Central memory CD8-positive, alpha-beta T cell (primary cell): ENCODE results near the gene RAB44.

Experiments used
- ATAC-seq: fragments of 150-1000 bp; cut with Tn5 transposase; replicated peaks from 2 replicates; pipeline ENCODE4 v1.10.0; 2022; ENCODE audit warnings: mild to moderate bottlenecking, moderate FRiP score, moderate number of reproducible peaks; ENCODE audit not compliant: poor library complexity, severe bottlenecking; ENCODE audit errors: extremely low read depth
- DNase-seq, 2 donors: peaks; one replicate each; pipeline ENCODE4 v3.0.0; 2021; ENCODE audit warnings: low spot score in 2 of 2
- H3K27ac Mint-ChIP-seq: one replicate; pipeline ENCODE4 v1.8.0; 2022; ENCODE audit warnings: low read depth, mild to moderate bottlenecking, moderate library complexity, mixed read lengths
- H3K27me3 Mint-ChIP-seq: one replicate; pipeline ENCODE4 v1.8.0; 2022; ENCODE audit warnings: mixed read lengths
- H3K36me3 Mint-ChIP-seq: one replicate; pipeline ENCODE4 v1.8.0; 2022; ENCODE audit warnings: mild to moderate bottlenecking, moderate library complexity, mixed read lengths; ENCODE audit not compliant: insufficient read depth
- H3K4me1 Mint-ChIP-seq: one replicate; pipeline ENCODE4 v1.8.0; 2022; ENCODE audit warnings: mixed read lengths
- H3K4me3 Mint-ChIP-seq: one replicate; pipeline ENCODE4 v1.8.0; 2022; ENCODE audit warnings: mild to moderate bottlenecking, moderate library complexity, mixed read lengths
- H3K9me3 Mint-ChIP-seq: one replicate; pipeline ENCODE4 v1.8.0; 2022; ENCODE audit warnings: mixed read lengths

The RAB44 gene

GRCh38 chr6:36724514-36725390 is 27.1 kb downstream of the RAB44 start:
- no peak for DNase-seq
- Mint-ChIP-seq H3K27ac (no peak overlapping the region), H3K27me3 (no peaks in the 10 kb centered on the region), H3K4me1 (peaks cover 16% of the 10 kb centered on the region), H3K9me3 (no peaks in the 10 kb centered on the region), H3K4me3 (no peak overlapping the region), H3K36me3 (no peaks in the 10 kb centered on the region)
- ATAC-seq, result no peak

- H3K9me3 Mint-ChIP-seq, result no peaks in the 10 kb centered on the region
- no peaks in the 10 kb centered on the region for H3K36me3 Mint-ChIP-seq
- no peak for ATAC-seq
- no peak overlapping the region for H3K27ac Mint-ChIP-seq
- H3K4me3 Mint-ChIP-seq, result no peak overlapping the region
- H3K27me3 Mint-ChIP-seq, result no peaks in the 10 kb centered on the region
- H3K4me1 Mint-ChIP-seq, result peaks cover 16% of the 10 kb centered on the region
- DNase-seq, result no peak
These were observed 28.0 kb downstream of the RAB44 start for GRCh38 chr6:36725581-36725980.

DNA sequence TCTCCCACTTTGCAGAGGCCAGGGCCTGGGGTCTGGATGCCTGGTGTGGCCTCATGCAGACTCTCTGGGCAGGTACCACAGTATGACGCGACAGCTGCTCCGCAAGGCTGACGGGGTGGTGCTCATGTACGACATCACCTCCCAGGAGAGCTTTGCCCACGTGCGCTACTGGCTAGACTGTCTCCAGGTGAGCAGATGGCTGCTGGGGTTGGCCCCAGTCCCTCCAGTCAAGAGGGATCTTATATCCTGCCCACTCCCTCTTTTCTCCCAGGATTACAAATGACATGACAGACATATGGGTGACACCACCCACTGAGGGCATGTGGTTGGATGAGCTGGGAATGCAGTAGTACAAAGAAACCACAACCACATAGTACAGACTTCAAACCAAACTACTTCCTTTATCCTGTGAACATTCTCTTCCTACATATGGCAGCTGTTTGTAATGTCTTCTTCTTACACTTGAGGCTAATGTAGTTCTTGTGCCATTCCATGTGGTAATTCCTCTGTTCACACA is 29.9 kb downstream of the RAB44 start:
- H3K4me1 Mint-ChIP-seq, result peaks cover 16% of the 10 kb centered on the region
- DNase-seq (no peak), ATAC-seq (no peak)
- no peaks in the 10 kb centered on the region for H3K27me3 Mint-ChIP-seq
- no peaks in the 10 kb centered on the region for H3K36me3 Mint-ChIP-seq
- H3K4me3 Mint-ChIP-seq, result no peak overlapping the region
- H3K9me3 Mint-ChIP-seq, result no peaks in the 10 kb centered on the region
- H3K27ac Mint-ChIP-seq, result peak overlapping the region; percentile 17

- Mint-ChIP-seq H3K4me1 (peaks cover 16% of the 10 kb centered on the region), H3K27ac (peak overlapping the region; percentile 17), H3K27me3 (no peaks in the 10 kb centered on the region), H3K9me3 (no peaks in the 10 kb centered on the region), H3K36me3 (no peaks in the 10 kb centered on the region), H3K4me3 (no peak overlapping the region)
- DNase-seq (no peak), ATAC-seq (no peak)
These were observed 30.9 kb downstream of the RAB44 start for GRCh38 chr6:36728289-36729160.

DNA sequence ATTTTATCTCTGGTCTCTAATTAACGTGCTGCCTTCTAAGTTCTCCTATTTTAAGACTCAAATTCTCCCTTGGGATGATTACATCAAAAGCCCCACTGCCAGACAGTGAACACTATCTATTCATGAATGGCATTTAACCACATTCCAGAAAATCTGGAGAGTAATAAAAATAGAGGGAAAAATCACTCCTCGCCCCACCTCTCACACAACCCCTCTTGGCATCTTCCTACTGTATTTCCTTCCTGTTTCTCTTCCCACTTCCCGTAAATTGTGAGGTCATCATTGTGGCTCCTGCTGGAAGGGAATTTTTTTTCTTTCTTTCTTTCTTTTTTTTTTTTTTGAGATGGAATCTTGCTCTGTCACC is 31.5 kb downstream of the RAB44 start:
- Mint-ChIP-seq H3K27me3 (no peaks in the 10 kb centered on the region), H3K36me3 (no peaks in the 10 kb centered on the region), H3K27ac (no peak overlapping the region), H3K4me3 (no peak overlapping the region), H3K4me1 (peaks cover 16% of the 10 kb centered on the region), H3K9me3 (no peaks in the 10 kb centered on the region)
- DNase-seq, result no peak
- ATAC-seq, result no peak

GRCh38 chr6:36730424-36731380 is 33.1 kb downstream of the RAB44 start:
- DNase-seq, result no peak
- Mint-ChIP-seq H3K4me1 (peaks cover 19% of the 10 kb centered on the region), H3K36me3 (no peaks in the 10 kb centered on the region), H3K4me3 (no peak overlapping the region), H3K9me3 (no peaks in the 10 kb centered on the region), H3K27ac (no peak overlapping the region), H3K27me3 (no peaks in the 10 kb centered on the region)
- no peak for ATAC-seq

- DNase-seq, result no peak
- no peak overlapping the region for H3K27ac Mint-ChIP-seq
- H3K27me3 Mint-ChIP-seq, result no peaks in the 10 kb centered on the region
- no peaks in the 10 kb centered on the region for H3K36me3 Mint-ChIP-seq
- H3K9me3 Mint-ChIP-seq, result no peaks in the 10 kb centered on the region
- no peak for ATAC-seq
- H3K4me1 Mint-ChIP-seq, result peaks cover 19% of the 10 kb centered on the region
- H3K4me3 Mint-ChIP-seq, result no peak overlapping the region
These were observed 34.1 kb downstream of the RAB44 start for GRCh38 chr6:36731622-36732310.

DNA sequence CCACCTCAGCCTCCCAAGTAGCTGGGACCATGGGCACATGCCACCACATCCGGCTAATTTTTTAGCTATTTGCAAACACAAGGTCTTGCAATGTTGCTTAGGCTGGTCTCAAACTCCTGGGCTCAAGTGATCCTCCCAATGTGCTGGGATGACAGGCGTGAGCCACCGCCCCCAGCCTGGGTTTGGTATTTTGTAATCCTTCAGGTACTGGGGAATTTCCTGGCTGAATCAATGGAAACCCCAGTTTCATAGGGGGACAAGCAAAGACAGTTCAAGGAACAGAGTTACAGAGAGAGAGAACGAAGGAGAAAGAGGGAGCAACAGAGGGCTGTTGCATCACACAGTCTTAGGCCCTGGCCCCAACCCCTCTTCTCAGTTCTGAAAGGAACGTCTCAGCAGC is 35.7 kb downstream of the RAB44 start:
- H3K27ac Mint-ChIP-seq, result no peak overlapping the region
- peaks cover 10% of the 10 kb centered on the region for H3K4me1 Mint-ChIP-seq
- DNase-seq (no peak), ATAC-seq (no peak)
- no peaks in the 10 kb centered on the region for H3K27me3 Mint-ChIP-seq
- H3K36me3 Mint-ChIP-seq, result no peaks in the 10 kb centered on the region
- H3K4me3 Mint-ChIP-seq, result no peak overlapping the region
- H3K9me3 Mint-ChIP-seq, result no peaks in the 10 kb centered on the region

GRCh38 chr6:36734486-36735060 is 36.9 kb downstream of the RAB44 start:
- Mint-ChIP-seq H3K4me3 (peak overlapping the region; percentile 56), H3K4me1 (peaks cover 7% of the 10 kb centered on the region), H3K27me3 (no peaks in the 10 kb centered on the region), H3K36me3 (no peaks in the 10 kb centered on the region), H3K27ac (peak overlapping the region; percentile 16), H3K9me3 (no peaks in the 10 kb centered on the region)
- DNase-seq (no peak), ATAC-seq (no peak)

DNA sequence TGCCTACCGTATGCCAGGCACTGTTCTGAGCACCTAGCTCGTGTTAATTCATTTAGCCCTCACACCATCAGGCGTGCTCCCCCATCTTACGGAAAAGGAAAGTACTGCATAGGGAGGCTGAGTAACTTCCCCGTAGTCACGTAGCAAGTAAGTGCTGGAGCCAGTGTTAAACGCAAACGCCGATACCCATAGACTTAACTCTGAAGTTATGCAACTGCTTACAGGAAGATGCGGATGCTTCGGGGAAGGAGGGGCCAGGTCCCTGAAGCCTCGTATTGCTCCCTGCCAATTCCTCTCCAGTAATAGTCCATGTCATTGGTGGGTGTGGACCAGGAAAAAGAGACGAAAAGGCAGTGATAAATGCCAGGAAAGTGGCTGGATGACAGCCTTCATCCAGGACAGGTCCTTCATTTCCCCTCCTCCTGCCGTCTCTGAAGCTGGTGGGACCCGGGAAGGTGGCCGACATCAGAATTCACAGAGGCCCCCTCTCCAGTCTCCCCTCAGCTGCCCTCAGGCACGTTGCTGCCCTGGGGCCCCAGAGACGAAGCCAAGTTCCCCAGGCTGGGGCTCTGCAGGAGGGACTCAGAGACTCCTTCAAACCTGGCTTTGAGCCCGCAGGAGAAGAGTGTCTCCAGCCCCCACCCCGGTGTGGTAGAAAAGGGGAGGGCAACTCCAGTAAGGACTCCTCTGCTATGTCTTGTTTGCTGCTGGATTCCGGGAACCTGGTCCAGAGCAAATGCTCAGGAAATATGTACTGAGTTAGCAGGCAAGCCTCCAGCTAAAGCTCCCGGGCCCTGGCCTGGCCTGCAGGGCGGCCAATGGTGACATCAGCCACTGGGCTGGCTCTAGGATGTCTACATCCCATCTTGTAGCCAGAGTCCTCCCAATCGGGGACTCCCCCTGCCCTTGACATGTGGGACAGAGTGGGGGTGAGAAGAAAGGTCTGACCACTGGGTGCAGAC is 37.8 kb downstream of the RAB44 start:
- Mint-ChIP-seq H3K4me3 (peak overlapping the region; percentile 56), H3K36me3 (no peaks in the 10 kb centered on the region), H3K27ac (peak overlapping the region; percentile 16), H3K4me1 (peaks cover 7% of the 10 kb centered on the region), H3K9me3 (no peaks in the 10 kb centered on the region), H3K27me3 (no peaks in the 10 kb centered on the region)
- ATAC-seq (peak; percentile 91), DNase-seq (no peak)
